ENCODE results near the gene UIMC1.

The UIMC1 gene

GRCh38 chr5:176902102-176902814 lies 104.3 kb downstream of the UIMC1 start:
- no peak for DNase-seq (ENCODE audit: low read depth)

- DNase-seq (ENCODE audit: low read depth), result no peak
These were observed 105.1 kb downstream of the UIMC1 start for GRCh38 chr5:176901260-176902101.

- DNase-seq (ENCODE audit: low read depth), result no peak
These were observed 105.8 kb downstream of the UIMC1 start for GRCh38 chr5:176900780-176901204.

- DNase-seq (ENCODE audit: low read depth), result no peak
These were observed 106.4 kb downstream of the UIMC1 start for GRCh38 chr5:176899946-176900779.

- no peak for DNase-seq (ENCODE audit: low read depth)
These were observed 107.2 kb downstream of the UIMC1 start, which contains the start of gene HK3 for GRCh38 chr5:176899296-176899891. HK3 (minus strand) TSS chr5:176899346; CDS start chr5:176896159, 3,187 bp downstream.

DNA sequence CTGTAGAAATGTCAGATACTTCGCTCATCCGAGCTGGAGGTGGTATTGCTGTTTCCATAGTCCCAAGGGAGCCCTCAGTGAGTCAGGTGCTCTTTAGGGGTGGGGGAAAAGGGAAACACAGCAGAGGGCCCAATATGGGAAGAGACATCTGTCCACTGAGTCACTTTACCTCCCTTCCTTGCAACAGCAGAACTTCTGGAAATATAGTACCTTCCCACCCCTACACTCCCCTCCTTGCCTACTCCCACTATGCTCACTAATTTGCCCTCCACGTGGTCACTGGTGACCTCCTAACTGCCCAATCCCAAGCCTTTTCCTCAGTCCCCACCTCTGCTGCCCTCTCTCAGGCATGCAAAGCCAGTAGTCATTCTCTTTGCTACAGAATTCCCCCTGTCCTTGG lies 109.3 kb downstream of the UIMC1 start:
- DNase-seq (ENCODE audit: low read depth), result no peak

DNA sequence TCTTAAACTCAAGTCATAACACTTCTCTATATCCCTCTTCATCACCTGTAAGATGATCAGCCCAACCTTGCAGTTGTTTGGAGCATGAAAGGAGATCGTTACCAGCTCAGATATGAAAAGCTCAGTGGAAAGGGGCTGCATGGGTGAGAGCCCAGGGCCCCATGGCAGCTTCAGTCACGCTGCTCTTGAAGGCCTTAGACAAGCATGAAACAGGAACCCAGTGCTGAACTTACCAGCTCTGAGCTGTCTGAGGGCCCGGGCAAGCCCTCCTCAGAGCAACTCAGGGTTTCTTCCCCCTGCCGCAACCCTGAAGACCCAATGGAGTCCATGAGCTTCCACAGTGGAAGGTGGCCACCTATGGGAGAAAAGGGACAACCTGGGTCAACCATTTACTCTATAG lies 110.7 kb downstream of the UIMC1 start:
- DNase-seq (ENCODE audit: low read depth), result no peak

DNA sequence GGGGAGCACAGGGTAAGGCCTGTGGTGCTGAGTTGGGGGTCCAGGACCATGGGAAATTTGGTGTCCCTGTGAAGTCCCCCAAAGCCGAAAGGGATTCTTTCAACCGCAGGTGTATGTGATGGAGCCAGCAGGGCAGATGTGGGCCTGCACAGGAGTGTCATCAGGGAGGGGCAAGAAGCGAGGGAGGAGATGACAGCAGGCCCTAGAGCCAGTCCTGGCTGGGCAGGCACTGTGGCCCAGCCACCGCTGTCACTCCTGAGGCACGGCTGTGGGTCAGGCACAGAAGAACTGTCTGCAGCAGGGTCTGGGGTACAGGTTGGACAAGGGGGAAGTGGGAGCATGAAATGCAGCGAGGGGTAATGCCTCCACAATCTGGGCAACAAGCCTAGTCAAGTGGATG lies 112.3 kb downstream of the UIMC1 start:
- DNase-seq (ENCODE audit: low read depth), result no peak

DNA sequence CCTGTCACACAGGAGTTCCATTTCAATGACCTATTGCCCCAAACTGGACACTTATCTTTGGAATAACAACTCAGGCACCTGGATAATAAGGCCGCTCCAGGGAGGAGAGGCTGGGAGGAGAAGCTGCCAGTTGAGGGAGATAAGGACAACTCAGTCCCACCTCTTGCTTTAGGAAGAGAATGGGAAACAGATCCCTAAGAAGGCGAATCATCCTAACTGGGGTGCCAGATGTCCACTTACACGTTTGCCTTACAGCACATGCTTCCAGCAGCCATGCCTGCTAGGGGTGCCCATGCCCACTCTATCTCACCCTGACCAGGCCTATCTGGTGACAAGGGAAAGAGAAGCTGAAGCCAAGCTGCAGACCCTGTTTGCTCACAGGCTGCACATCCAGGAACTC lies 113.9 kb downstream of the UIMC1 start:
- no peak for DNase-seq (ENCODE audit: low read depth)

GRCh38 chr5:176891331-176891958 lies 115.1 kb downstream of the UIMC1 start:
- no peak for DNase-seq (ENCODE audit: low read depth)

- no peak for DNase-seq (ENCODE audit: low read depth)
These were observed 115.9 kb downstream of the UIMC1 start for GRCh38 chr5:176890455-176891330.

DNA sequence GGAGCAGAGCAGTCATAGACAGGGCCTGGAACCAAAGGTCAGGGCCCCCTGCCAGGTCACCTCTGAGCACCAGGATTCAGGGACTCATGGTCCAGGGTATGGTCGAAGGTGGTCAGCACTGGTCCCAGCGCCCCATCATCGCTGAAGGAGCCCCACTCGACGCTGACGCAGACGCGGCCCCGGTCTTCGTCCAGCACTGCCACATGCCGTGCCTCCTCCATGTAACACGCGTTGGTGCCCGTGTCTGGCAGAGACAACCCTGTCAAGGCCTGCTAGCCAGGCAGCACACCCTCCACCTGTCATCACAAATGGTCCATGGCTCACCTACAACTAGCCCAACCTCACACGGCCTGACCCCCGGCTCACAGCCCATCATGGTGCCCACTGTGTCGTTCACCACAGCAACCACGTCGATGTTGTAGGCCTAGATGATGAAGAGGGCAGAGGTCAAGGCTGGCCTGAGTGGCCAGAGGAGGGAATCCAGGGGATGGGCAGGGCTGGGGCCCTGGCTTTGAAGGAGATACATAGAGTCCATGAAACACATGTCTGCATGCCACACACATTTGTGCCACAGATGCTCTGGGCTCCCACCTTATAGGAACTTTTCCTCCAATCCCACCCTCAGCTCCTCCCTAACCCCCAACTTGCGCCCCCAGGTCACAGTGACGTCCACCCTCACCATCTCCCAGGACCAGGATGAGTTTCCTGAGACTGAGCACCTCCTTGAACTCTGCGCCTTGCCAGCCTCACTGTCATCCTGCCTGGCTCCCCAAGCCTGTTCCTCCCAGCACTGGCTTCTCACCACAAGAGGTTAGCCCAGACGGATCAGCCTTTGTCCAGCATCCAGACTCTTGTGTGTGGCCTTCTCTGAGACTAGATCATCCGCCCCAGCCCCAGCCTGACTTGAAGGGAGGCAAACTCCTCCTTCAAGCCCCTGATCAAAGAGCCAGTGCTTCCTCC lies 117.0 kb downstream of the UIMC1 start:
- no peak for DNase-seq (ENCODE audit: low read depth)

DNA sequence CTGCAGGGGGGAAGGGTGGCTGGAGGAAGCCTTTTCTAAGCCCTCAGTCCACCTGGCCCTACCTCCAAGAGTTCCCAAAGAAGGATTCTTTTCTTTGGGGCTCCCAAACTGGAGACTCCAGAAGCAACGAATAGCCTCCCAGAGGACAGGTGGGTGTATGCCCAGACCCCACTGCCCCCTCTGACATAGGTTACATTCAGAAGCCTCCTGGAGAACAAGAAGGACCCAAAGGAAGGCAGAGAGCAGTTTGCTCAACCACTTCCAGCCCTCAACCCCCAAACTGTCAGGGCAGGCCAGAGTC lies 117.8 kb downstream of the UIMC1 start:
- no peak for DNase-seq (ENCODE audit: low read depth)

DNA sequence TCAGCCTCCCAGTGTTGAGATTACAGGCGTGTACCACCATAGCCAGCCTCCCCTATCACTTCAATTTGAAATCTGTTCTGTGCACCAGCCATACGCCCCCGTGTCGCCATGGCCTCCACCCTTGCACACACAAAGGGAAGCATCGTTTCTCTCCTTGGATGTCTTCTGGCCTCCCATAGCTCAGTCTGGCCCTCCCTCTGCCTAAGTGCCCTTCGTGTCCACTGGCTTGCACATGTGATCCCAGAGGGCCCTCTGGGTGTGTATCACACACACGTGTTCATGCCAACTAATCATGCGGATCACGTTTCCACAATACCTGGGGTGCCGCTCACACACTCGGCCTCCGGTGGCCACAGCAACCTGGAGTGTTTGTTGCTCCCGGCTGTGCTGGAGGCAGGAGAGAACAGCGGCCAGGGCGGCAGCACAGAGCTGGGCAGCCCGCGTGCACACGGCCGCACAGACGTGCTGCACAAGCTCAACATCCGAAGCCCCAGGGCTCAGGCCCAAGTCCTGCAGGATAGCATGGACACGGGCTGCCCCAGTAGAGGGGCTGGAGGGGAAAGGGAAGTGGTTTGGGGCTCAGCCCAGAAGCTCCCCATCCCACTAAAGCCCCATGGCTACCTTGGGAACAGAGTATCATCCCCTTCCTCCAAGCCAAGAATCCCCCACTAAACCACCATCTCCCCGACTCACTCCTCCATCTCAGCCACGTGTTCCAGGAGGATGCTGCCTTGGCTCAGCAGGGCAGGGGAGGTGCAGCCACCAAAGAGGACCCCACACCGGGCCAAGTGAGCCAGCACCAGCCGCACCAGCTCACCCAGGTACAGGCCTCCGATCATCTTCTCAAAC lies 118.3 kb downstream of the UIMC1 start:
- no peak for DNase-seq (ENCODE audit: low read depth)

GRCh38 chr5:176887252-176887849 lies 119.2 kb downstream of the UIMC1 start:
- no peak for DNase-seq (ENCODE audit: low read depth)

DNA sequence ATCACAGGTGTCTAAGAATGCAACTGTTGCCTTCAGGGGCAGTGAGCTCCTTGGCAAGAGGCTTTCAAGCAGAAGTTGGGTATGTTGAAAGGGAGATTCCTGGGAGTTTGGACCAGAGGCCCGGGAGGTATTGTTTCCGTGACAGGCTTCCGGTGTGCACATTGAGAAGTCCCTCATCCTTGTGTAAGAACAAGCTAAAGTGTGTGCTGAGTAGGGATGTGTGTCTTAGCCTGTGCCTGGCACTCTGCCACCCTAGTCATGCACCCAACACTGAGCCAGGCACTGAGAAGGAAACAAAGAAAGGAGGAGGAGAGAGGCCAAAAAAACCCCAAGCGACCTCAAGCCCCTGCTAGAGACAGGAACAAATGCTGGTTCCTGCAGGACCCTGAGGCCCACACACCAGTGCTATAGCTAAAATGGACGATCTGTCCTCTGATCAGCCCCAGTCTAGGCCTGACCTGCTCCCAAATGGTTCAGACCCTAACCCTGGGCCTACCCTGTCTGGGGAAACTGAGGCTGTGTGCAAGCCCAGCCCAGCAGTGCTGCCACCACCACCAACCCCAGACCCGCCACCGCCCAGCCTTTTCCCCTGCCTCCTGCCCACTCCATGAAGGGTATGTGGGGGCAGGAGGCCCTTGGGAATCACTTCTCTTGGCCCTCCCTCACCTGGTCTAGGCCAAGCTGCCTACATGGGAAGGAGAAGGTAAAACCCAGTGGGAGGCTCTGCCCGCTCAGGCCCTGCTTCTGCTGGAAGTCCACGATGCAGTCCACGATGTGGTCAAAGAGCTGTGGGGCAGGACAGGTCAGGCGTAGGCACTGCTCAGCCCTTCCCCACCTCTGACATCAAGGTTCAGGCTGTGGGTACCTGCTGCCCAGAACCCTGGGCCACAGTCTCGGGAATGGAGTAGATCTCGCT lies 120.0 kb downstream of the UIMC1 start:
- no peak for DNase-seq (ENCODE audit: low read depth)

DNA sequence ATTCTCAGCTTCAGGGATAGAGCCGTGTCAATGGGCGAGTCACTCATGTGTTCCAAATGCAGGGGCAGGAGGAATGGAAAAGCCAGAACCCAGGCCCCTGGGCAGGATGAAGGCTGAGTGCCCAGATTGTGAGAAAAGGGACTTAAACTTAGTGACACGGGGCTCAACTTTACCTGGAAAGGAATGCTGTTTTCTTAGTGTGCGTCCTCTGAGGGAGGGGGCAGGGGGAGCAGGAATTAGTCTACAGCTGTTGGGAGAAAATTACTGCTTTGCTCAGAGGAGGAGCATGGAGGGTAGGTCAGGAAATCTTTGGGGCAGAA lies 122.0 kb downstream of the UIMC1 start:
- DNase-seq (ENCODE audit: low read depth), result no peak
